ENCODE results near the gene PRKN.

GRCh38 chr6:161903584-161904212, 823.9 kb downstream of the PRKN start:
- TF ChIP-seq CTCF (conservative IDR thresholded peaks at IDR 0.05; ENCODE audit: low read depth in 2 of 2) (no peak), EZH2 (IDR thresholded peaks at IDR 0.05; ENCODE audit: low read depth, unreplicated experiment) (no peak), REST (IDR thresholded peaks at IDR 0.05; ENCODE audit: unreplicated experiment) (no peak), CREB1 (CRISPR knock-in tag; IDR thresholded peaks at IDR 0.05; ENCODE audit: low read depth) (no peak), EZH2phosphoT487 (IDR thresholded peaks at IDR 0.05; ENCODE audit: unreplicated experiment) (no peak), POLR2AphosphoS5 (IDR thresholded peaks at IDR 0.05; ENCODE audit: low read depth) (no peak), ZNF114 (CRISPR knock-in tag; IDR thresholded peaks at IDR 0.05) (no peak)

Measured in GM23338 (cell line).